HCEC 1CT (cell line): Measurements from ENCODE around the gene THAP7.

Source experiments
- DNase-seq: peaks from one replicate; pipeline ENCODE4 v3.0.0-alpha.2; 2017

Gene THAP7

DNA sequence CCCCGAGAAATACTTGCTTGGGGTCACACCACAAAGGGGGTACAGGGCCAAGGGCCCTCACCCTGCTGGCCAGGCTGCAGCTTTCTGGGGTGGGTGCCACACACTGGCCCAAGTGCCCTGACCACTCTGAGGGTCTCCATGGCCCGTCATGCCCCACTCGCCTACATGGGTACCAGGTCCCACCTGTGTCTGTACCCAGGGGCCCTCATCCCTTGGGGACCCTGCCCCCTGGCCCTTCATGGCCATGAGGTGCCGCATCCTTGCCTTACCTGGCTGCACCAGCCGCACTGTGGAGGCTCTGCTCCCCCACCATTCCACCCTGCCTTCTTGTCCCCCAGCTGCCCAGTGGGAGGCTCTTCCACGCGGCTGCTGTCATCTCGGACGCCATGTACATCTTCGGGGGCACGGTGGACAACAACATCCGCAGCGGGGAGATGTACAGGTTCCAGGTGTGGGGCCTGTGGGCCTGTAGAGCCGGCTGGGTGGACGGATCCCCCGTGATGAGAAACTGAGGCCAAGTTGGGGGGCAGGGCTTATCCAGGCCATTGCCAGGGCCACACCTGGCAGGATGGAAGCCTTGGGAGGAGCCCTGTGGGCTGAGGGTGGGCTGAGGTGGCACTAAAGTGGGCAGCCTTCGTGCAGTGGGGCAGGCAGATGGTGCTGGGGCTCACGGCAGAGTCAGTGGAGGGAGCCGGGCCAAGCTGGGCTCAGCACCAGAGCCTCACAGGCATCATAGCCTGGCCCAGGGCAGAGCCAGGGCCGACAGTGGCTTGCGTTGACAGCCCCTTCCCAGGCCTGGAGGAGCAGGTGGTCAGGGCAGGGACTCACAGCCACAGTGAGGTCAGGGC is 9.2 kb downstream of the THAP7 start:
- no peak for DNase-seq

DNA sequence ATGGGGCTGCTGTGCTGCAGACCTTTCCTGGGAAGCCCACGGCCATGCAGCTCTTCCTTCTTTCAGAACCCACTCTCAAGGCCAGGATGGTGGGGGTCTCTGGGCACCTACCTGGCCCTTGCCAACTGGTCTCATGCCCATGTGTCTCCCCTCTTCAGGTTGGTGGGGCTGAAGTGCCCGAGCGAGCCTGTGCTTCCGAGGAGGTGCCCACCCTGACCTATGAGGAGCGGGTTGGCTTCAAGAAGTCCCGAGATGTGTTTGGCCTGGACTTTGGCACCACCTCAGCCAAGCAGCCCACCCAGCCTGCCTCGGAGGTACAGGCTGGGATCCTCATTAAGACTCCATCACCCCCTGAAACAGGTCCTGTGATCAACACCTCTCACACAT is 9.9 kb downstream of the THAP7 start:
- DNase-seq, result no peak

DNA sequence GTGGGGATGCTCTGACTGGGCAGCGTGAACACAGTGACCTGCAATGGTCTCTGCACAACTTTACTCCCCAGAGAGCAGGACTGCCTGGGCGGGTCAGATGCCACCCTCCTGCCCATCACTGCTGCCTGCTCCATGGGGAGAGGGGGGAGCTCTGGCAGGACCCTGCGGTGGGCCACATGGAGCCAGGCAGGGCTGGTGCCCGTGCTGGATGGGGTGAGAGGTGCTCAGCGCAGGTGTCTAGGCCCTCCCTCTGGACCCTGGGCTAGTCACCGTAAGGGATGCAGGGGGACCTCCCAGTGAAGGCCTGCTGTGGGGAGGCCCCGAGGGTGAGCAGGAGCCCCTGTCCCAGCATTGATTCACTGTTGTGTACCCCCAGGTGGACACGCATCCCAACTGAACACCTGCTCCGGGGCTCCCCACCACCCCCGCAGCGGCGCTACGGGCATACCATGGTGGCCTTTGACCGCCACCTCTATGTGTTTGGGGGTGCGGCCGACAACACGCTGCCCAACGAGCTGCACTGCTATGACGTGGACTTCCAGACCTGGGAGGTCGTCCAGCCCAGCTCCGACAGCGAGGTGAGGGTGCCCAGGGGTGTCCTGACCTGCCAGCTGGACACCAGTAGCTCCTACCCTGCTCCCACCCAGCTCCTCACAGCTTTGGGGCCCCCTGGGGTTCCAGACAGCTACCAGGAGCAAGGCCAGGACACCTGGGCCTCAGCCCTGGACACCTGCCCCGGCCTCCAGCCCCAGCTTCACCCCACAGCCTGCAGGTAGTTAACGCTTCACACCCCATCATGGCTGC is 10.5 kb downstream of the THAP7 start:
- no peak for DNase-seq

DNA sequence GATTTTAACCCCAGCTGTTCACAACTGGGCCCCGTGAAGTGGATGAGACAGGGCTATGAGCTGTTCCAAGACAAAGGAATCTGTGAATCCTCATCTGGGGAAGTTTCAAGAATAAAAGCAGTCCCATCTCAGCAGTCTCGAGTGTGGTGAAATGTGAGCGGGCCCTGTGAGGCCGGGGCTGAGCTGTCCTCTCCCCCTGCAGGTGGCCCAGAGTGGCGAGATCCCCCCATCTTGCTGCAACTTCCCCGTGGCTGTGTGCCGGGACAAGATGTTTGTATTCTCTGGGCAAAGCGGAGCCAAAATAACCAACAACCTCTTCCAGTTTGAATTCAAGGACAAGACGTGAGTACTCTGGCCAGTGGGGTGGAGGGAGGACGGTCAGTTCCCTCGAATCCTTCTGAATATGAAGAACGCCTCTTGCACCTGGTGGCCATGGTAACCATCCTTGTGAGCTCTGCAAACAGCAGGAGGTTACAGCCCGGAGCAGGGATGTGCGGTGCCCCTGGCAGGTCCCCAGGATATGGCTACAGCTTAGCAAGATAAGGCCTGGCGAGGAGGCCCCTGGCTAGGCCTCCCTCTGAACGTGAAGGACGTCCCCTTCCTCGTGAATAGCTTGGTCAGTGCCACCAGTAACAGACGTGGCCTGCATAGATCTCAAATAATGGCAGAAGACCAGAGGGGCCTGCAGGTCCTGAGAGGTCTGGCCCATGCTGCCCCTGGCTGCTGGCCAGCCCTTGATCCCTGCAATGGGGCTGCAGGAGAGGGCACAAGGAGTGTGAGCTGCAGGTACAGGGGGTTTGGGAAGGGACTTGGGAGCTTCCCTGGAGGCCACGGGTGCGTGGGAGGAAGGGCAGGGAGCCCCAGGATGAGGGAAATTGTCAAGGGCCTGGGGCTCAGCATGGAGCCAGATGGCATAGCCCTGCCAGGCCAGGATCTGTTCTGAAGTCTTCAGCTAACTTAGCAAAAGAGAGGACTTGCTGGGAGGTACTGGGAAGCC is 11.4 kb downstream of the THAP7 start:
- no peak for DNase-seq

DNA sequence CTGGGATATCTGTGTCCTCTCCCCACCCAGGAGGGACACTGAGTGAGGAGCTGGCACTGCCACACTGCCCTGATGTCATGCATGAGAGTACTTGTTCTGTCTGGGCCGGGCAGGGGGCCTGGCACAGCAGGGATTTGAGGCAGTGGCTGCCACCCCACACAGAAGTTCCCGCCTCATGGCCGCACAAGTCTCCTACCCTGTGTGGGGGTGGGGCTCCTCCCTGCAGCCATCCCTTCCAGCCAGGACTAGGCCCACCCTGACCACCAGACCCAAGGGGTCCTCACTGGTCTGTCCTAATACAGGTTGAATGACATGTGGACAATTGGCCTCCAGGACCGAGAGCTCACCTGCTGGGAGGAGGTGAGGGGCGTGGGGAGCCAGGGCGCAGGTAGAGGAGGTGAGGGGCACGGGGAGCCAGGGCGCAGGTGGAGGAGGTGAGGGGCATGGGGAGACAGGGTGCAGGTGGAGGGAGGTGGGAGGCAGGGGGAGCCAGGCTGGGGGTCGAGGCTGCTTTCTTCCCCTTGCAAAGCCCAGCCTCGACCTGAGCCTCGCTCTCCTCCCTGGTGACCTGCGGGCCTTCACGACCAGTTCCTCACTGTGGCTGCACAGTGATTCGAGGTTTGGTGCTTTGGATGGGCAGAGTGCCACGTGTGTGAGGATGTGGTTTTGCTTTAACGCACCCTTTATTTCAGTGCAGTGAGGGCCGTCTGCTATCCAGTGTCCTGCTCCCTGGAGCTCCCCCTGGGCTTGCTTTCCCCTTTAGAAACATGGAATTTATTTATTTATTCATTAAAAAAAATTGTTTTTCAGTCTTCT is 12.4 kb downstream of the THAP7 start:
- no peak for DNase-seq

DNA sequence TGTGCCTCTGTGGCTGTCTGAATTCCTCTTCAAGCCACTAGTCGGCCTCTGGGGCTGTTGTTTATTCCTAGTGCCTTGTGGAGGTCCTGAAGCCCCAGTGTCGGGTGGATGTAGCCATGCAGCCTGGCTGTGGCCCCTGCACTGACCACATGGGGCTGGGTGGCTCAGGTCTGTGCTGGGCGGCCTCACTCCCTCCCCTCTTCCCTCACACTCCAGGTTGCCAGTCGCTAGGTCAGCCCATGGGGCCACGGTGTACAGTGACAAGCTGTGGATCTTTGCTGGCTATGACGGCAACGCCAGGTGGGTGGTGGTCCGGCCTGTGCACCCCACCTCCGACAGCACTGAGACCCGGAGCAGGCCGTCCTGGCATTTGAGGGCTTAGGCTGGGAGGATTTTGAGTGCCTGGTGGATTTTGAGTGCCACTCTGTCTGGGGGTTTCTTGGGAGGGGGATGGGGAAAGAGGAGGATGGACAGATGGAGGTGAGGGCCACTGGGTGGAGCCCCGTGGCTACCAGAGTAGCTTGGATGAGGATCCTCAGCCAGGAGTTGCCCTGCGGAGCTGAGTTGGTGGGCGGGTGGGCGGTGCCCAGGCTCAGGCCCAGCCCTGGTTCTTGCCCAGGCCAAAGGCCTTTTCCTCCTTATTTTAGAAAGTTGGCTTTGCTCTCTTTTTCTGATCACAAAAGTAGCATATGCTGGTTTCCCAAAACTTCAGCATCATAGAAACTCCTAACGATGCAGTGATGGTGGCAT is 13.2 kb downstream of the THAP7 start:
- no peak for DNase-seq

DNA sequence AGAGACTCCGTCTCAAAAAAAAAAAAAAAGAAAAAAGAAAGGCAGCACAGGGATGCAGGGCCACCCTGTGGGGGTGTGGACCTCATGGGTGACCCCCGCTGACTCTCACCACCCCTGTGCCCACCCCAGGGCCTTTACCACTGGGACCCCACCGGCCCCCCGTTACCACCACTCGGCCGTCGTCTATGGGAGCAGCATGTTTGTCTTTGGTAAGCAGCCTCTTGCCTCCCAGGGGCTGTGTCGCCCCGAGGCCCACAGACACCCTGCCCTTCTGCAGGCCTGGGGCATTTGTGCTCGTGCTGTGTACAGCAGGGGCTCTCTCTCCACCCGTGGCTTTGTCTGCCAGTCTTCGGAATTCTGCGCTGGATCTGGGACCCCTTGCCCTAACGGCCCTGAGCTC is 14.5 kb downstream of the THAP7 start:
- DNase-seq, result no peak

DNA sequence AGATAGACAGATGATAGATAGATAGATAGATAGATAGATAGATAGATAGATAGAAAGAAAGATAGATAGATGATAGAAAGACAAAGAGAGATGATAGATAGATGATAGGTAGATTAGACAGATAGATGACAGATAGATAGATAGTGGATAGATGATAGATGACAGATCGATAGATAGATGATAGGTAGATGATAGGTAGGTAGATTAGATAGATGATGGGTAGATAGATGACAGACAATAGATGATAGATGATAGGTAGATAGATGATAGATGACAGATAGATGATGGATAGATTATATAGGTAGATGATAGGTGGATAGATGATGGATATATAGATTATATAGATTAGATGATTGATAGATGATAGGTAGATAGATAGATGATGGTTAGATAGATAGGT is 15.6 kb downstream of the THAP7 start:
- no peak for DNase-seq

DNA sequence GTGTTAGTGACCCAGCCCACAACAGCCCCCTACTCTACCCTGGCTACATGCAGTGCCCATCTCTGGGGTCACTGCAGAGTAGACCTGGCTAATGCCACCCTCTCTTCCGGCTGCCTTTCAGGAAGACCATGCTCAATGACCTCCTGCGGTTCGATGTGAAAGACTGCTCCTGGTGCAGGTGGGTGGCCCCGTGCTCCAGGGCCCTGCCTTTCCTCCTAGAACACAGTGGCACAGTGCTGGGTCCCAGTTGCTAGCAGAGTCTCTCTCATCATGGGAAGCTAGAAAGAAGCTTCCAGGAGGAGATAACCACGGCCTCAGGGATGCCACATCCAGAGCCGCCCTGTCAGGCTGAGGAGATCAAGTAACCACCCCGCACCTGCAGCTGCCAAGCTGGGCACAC is 16.2 kb downstream of the THAP7 start:
- DNase-seq, result no peak

DNA sequence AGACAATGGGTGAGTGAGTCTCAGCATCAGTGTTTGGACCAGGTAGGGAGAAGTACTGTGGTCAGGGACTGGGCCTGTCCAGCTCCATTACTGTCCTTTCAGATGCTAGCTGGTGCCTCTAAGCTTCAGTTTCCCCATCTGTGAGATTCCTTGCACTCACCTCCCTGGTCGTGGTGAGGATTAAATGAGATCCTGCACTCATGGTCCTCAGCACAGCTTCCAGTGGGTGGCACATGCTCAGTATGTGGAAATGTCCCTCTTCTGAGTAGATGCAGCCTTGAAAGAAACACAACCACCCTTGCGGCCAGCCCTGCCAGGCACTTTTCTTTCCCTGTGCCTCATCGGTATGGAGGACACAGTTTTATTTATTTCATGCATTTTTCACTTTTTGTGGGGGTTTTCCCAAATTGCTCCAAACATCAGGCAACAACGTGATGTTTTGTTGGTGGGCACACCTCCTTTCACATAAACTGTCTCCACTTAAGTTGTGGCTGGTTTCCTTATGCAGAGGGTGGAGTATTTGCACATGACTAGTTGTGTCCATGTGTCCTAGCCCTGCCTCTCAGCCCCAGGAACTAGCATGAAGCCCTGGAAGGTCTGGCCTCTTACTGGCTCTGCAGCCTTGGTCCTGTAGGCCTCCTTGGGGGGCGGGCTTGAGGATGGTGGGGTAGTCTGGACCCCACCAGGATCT is 18.7 kb downstream of the THAP7 start:
- no peak for DNase-seq

DNA sequence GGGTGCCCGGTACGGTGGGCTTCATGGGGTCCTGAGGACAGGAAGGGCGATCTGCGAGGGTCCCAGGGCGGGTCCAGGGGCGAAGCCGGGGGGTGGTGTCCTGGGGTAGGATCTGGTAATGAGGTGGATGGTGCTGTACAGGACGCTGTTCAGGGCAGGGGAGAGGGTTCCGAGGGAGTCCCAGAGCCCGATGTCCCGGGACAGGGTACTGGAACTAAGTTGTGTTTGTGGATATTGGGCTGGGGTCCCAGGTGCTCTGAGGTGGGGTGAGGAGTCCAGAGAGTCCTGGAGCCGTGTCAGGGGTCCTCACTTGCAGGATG is 19.4 kb downstream of the THAP7 start:
- DNase-seq, result no peak

DNA sequence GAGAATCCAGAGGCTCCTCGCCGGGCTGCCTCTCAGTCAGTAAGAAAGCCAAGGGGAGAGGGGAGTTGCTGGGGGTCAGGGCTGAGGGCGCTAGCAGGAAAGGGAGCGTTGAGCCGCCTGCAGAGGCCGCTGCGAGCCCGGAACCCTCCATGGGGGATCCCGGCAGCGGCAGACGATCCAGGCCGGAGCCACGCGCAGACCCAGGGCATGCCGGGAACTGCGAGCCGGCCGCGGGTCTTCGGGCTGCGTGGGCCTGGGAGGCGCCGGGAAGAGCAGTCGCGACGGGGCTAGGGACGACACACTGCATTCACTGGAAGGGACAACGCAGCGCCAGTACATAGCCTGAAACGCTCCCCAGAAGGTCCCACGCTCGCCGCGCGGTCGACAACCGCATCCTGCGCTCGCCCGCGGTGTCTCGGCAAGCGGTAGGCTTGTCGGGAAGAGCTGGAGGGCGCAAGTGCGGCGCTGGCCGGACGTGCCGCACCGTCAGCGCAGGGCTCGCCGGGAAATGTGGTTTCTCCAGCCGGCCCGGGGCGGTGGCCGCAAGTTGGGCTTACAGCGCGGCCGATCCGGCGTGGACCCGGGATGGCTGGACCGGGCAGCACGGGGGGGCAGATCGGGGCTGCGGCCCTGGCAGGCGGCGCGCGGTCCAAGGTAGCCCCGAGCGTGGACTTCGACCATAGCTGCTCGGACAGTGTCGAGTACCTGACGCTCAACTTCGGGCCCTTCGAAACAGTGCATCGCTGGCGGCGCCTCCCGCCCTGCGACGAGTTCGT is 19.9 kb downstream of the THAP7 start, which contains the start of gene LZTR1:
Gene LZTR1 (plus strand): TSS at position 511 of the 776 bp plus-strand sequence. CDS start 75 bp downstream, at position 586.
- peak; percentile 82 for DNase-seq

DNA sequence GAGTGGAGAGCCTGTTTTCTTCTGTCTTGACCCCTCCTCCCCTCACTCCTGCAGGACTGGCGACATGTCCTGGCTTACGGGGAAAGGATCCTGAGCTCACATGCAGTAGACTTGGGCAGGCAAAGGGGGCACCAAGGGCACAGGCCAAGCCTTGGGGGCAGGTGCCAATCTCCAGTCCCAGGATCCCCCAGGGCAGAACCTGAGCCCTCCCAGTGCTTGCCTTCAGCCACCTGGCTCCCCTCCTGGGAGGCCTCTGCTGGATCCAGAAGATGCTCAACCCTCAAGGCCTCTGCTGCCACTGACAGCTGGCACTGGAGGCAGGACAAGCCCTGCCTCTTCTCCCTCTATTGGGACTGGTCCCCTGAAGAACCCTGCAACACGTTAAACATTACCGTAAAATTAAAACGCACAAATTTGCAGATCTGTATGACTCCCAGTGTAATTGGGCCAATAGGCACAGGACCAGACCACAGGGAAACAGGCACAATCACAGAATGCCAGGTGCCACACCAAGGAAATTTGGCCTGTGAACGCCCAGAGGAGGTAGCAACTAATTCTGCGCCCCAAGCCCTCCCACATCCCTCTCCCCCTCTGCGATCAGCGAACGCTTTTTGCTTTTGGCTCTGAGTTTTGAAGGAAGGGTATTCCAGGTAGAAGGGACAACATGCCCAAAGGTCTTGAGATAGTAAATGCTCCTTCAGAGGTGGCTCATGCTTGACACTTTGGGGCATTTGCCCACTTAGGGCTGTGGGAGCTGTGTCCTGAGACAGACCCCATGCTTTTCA is 20.8 kb downstream of the THAP7 start:
- no peak for DNase-seq

DNA sequence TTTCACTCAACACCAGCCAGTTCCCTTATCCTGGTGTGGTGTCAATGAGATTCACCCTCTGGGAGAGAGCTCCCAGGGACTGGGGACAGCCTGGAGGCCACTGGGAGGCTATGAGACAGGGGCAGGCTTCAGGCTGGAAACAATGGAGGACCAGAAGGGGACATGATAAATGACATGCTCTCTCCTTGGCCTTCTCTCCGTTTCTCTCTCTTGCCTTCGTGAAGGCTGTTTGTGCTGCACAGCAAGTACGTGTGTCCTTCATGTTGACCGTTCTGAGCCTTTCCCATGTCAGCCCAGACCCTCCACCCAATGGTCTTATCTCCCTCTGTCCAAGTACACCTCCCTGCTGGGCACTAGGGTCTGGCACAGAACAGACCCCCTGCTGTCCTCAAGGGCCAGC is 21.4 kb downstream of the THAP7 start:
- DNase-seq, result no peak

DNA sequence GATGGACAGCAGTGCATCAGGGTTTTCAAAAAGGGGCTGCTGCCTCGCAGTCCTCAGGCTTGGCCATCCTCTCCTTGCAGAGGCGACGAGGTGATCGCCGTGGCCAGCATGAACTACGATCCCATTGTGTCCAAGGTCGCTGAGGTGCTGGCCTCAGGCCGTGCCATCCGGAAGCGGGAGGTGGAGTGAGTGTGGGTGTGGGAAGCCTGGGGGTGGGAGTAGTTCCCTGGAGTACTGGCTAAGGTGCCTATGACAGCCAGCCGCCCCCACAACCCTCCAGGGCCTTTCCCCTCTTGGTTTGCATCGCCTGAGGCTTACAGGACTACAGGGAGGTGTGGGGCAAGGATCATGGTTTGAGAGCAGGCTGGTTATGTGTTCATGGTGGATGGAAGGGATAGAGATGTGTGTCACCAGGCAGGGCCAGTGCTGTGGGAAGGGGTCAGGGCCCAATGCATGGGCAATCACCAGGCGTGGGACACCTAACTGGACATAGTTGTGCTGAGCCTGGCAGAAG is 21.9 kb downstream of the THAP7 start:
- DNase-seq, result no peak

DNA sequence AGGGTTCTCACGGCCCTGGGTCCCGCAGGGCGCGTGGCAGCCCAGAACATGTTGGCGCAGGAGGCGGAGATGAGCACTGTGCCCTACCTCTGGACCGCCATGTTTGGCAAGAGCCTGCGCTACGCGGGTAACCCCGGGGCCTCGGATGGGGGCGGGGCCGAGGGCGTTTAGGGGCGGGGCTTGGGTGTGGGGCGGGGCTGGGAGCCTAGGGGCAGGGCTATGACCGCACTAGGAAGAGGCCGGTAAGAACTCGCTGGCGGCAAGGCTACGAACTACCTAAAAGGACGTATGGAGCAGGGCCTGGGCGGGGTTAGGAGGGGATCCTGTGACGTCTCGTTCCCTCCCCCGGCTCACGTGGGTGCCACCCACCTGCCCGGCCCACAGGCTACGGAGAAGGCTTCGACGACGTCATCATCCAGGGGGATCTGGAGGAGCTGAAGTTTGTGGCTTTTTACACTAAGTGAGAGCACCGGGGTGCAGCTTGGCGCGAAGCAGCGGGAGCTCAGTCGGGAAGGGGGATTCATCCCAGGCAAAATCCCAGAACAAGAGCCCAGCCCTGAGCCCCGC is 22.6 kb downstream of the THAP7 start:
- DNase-seq, result no peak

DNA sequence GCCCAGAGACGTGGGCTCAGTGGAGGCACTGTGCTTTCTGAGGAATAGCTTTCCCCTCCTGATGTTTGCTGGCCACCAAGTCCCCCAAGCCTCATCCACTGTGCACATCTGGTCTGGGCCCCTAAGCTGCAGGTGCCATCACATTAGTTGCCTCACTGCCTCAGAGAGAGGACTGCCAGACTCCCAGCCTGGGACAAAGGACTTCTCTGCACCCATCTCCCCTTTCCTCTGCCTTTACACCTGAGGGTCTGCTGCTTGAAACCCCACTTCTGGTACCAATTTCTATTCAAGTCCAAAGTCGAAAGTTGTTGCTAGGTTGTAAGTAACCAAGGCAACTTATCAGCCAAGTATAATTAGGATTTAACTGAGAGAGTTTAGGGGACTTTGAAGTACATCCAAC is 23.5 kb downstream of the THAP7 start:
- DNase-seq, result no peak

DNA sequence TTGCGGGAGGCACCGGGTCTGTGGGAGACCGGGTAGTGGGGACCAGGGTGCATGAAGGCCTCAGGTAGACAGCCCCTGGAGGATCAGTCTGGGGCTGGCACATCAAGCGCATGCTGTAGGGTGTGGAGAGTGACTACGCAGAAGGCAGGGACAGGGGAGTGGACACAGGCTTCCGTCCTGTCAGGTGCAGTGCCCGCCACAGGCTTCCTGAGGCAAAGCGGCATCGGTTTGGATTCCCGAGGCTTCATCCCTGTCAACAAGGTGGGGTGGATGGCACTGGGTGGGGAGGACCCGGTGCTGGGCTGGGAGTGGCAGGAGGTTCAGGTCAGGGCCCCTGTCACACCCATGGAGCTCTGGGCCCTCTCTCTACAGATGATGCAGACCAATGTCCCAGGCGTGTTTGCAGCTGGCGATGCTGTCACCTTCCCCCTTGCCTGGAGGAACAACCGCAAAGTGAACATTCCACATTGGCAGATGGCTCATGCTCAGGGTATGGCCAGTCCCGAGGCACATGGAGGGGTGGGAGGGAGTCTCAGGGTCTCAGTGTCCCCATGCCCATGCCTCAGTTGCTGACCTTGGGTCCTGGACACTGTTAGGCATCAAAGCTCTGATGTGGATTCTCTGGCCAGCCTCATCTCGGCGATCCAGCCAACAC is 24.3 kb downstream of the THAP7 start:
- no peak for DNase-seq
